IMR-90 (cell line): ENCODE data around the gene SLC35C1. TPM values are rescaled to one million over a fixed set of nuclear protein-coding genes. Genes with fewer than 3 reads are reported as not detected.

ENCODE experiments used
- ATAC-seq: fragments of 200-7000 bp; cut with Tn5 transposase; 2 replicates; pipeline ENCODE4 v1.9.1; 2020; ENCODE audit warnings: low read depth, mild to moderate bottlenecking, moderate library complexity
- BruUV-seq: library from RNA; stranded (reverse); fragments of 400-500 nt; replicated peaks from 2 replicates; lab custom pipeline; 2021; lab: Mats Ljungman, UMichigan
- CTCF ChIA-PET: fragments of 300-600 bp; formaldehyde crosslinking; extraction: SDS; loops from one replicate; lab custom pipeline; 2021; ENCODE audit warnings: antibody characterized with exemption; lab: Yijun Ruan, JAX
- POLR2A ChIA-PET: fragments of 300-600 bp; sonication (Branson Sonifier 250); formaldehyde crosslinking; loops from one replicate; lab custom pipeline; 2022; ENCODE audit warnings: antibody characterized with exemption; ENCODE audit not compliant: unreplicated experiment; lab: Charles Lee
- DNase-seq: peaks from one replicate; pipeline ENCODE4 v3.0.0; 2013
- H2AFZ ChIP-seq: replicated peaks from 2 replicates; pipeline ENCODE3; 2013; ENCODE audit warnings: low read length, mild to moderate bottlenecking; ENCODE audit not compliant: poor library complexity
- H2AK5ac ChIP-seq: 2 replicates; pipeline ENCODE4 v1.6.1; 2013; ENCODE audit warnings: low read depth, low read length, inconsistent platforms
- H2AK9ac ChIP-seq: replicated peaks from 2 replicates; pipeline ENCODE3; 2013; ENCODE audit warnings: mild to moderate bottlenecking, low read depth, low read length, moderate library complexity; ENCODE audit not compliant: poor library complexity
- H2BK120ac ChIP-seq: 2 replicates; pipeline ENCODE4 v1.6.1; 2013; ENCODE audit warnings: low read depth, low read length, inconsistent platforms
- H2BK15ac ChIP-seq: 3 replicates; pipeline ENCODE4 v1.6.1; 2013; ENCODE audit warnings: low read depth, low read length, inconsistent platforms
- H2BK20ac ChIP-seq: 2 replicates; pipeline ENCODE4 v1.6.1; 2013; ENCODE audit warnings: low read depth, mild to moderate bottlenecking, inconsistent platforms, low read length, moderate library complexity
- H2BK5ac ChIP-seq: 2 replicates; pipeline ENCODE4 v1.6.1; 2013; ENCODE audit warnings: mild to moderate bottlenecking, low read depth, low read length, inconsistent platforms; ENCODE audit not compliant: poor library complexity, severe bottlenecking
- H3K14ac ChIP-seq: replicated peaks from 2 replicates; pipeline ENCODE4 v1.6.1; 2013; ENCODE audit warnings: low read depth, low read length, inconsistent platforms
- H3K18ac ChIP-seq: 2 replicates; pipeline ENCODE4 v1.6.1; 2013; ENCODE audit warnings: low read depth, low read length, control low read depth
- H3K23ac ChIP-seq: 2 replicates; pipeline ENCODE4 v1.6.1; 2013; ENCODE audit warnings: low read depth, low read length, inconsistent platforms
- H3K27ac ChIP-seq: 2 replicates; pipeline ENCODE4 v1.5.1; 2013; ENCODE audit warnings: mild to moderate bottlenecking, control low read depth, low read length; ENCODE audit not compliant: insufficient read depth
- H3K27me3 ChIP-seq: 2 replicates; pipeline ENCODE4 v1.6.1; 2013; ENCODE audit warnings: low read length; ENCODE audit not compliant: control insufficient read depth, insufficient read depth
- H3K36me3 ChIP-seq: 2 replicates; pipeline ENCODE4 v1.6.1; 2013; ENCODE audit warnings: low read length, mixed read lengths; ENCODE audit not compliant: control insufficient read depth, insufficient read depth
- H3K4ac ChIP-seq: 2 replicates; pipeline ENCODE4 v1.6.1; 2013; ENCODE audit warnings: low read depth, low read length, inconsistent platforms
- H3K4me1 ChIP-seq: 2 replicates; pipeline ENCODE4 v1.6.1; 2013; ENCODE audit warnings: low read length, mixed read lengths; ENCODE audit not compliant: control insufficient read depth, insufficient read depth
- H3K4me2 ChIP-seq: 2 replicates; pipeline ENCODE4 v1.6.1; 2013; ENCODE audit warnings: low read depth, mild to moderate bottlenecking, control low read depth, low read length, moderate library complexity
- H3K4me3 ChIP-seq: 2 replicates; pipeline ENCODE4 v1.5.1; 2013; ENCODE audit warnings: low read depth, mild to moderate bottlenecking, control low read depth, low read length, moderate library complexity; ENCODE audit not compliant: insufficient read depth
- H3K56ac ChIP-seq: 2 replicates; pipeline ENCODE4 v1.6.1; 2013; ENCODE audit warnings: low read length, inconsistent platforms; ENCODE audit not compliant: insufficient read depth; ENCODE audit errors: extremely low read depth
- H3K79me1 ChIP-seq, 2 experiments: 2 replicates each; pipeline ENCODE4 v1.6.1; 2013; ENCODE audit warnings: low read length in 2 of 2, inconsistent platforms in 1 of 2, low read depth in 1 of 2
- H3K9ac ChIP-seq: 2 replicates; pipeline ENCODE4 v1.6.1; 2013; ENCODE audit warnings: low read depth, low read length, control low read depth
- H3K9me1 ChIP-seq: 2 replicates; pipeline ENCODE4 v1.6.1; 2013; ENCODE audit warnings: low read length, inconsistent platforms; ENCODE audit not compliant: insufficient read depth
- H3K9me3 ChIP-seq: 2 replicates; pipeline ENCODE4 v1.6.1; 2013; ENCODE audit warnings: low read length; ENCODE audit not compliant: control insufficient read depth, insufficient read depth
- H4K20me1 ChIP-seq: 2 replicates; pipeline ENCODE4 v1.6.1; 2013; ENCODE audit warnings: low read length, inconsistent platforms; ENCODE audit not compliant: insufficient read depth
- H4K5ac ChIP-seq: 2 replicates; pipeline ENCODE4 v1.6.1; 2013; ENCODE audit warnings: mild to moderate bottlenecking, low read depth, low read length, control low read depth
- H4K8ac ChIP-seq, 2 experiments: 2 replicates each; pipeline ENCODE4 v1.6.1; 2013; ENCODE audit warnings: low read depth in 2 of 2, low read length in 2 of 2, control low read depth in 1 of 2, inconsistent platforms in 1 of 2
- H4K91ac ChIP-seq: 2 replicates; pipeline ENCODE4 v1.6.1; 2013; ENCODE audit warnings: low read depth, low read length, inconsistent platforms; ENCODE audit not compliant: insufficient read depth
- BHLHE40 ChIP-seq: fragments of 150-350 bp; IDR thresholded peaks from 2 replicates; pipeline ENCODE4 v1.6.1; 2016; ENCODE audit warnings: mild to moderate bottlenecking, low read depth, low read length
- CEBPB ChIP-seq: IDR thresholded peaks from 2 replicates; pipeline ENCODE4 v1.6.1; 2012; ENCODE audit warnings: low read depth, low read length, improper control_type of control experiment
- CHD1 ChIP-seq: IDR thresholded peaks from 2 replicates; pipeline ENCODE4 v1.6.1; 2012; ENCODE audit warnings: low read depth, low read length, improper control_type of control experiment
- CTCF ChIP-seq: conservative IDR thresholded peaks from 2 replicates; pipeline ENCODE4 v1.5.1; 2012; ENCODE audit warnings: mild to moderate bottlenecking, low read depth, low read length, improper control_type of control experiment
- ELK1 ChIP-seq: fragments of 150-350 bp; IDR thresholded peaks from 2 replicates; pipeline ENCODE4 v1.6.1; 2016; ENCODE audit warnings: low read depth, mild to moderate bottlenecking, low read length, moderate library complexity, borderline replicate concordance
- FOS ChIP-seq: fragments of 150-350 bp; IDR thresholded peaks from 2 replicates; pipeline ENCODE4 v1.6.1; 2016; ENCODE audit warnings: low read depth, low read length
- MAFK ChIP-seq: IDR thresholded peaks from 2 replicates; pipeline ENCODE4 v1.6.1; 2012; ENCODE audit warnings: low read depth, low read length, improper control_type of control experiment
- MAZ ChIP-seq: IDR thresholded peaks from 2 replicates; pipeline ENCODE4 v1.6.1; 2012; ENCODE audit warnings: low read depth, mild to moderate bottlenecking, low read length, improper control_type of control experiment, moderate library complexity, borderline replicate concordance
- MXI1 ChIP-seq: IDR thresholded peaks from 2 replicates; pipeline ENCODE4 v1.6.1; 2012; ENCODE audit warnings: low read depth, mild to moderate bottlenecking, low read length, moderate library complexity, borderline replicate concordance
- NFE2L2 ChIP-seq: fragments of 150-350 bp; IDR thresholded peaks from 2 replicates; pipeline ENCODE4 v1.6.1; 2016; ENCODE audit warnings: low read depth, mild to moderate bottlenecking, low read length
- POLR2A ChIP-seq: IDR thresholded peaks from 2 replicates; pipeline ENCODE4 v1.6.1; 2012; ENCODE audit warnings: mild to moderate bottlenecking, low read depth, low read length
- RAD21 ChIP-seq: IDR thresholded peaks from 2 replicates; pipeline ENCODE4 v1.6.1; 2012; ENCODE audit warnings: low read length, improper control_type of control experiment
- RCOR1 ChIP-seq: IDR thresholded peaks from 2 replicates; pipeline ENCODE4 v1.6.1; 2012; ENCODE audit warnings: mild to moderate bottlenecking, low read length, improper control_type of control experiment; ENCODE audit not compliant: insufficient replicate concordance
- RFX5 ChIP-seq: IDR thresholded peaks from 2 replicates; pipeline ENCODE4 v1.8.0; 2012; ENCODE audit warnings: low read depth, mild to moderate bottlenecking, low read length, moderate library complexity
- SMC3 ChIP-seq: fragments of 150-350 bp; IDR thresholded peaks from 2 replicates; pipeline ENCODE4 v1.6.1; 2016; ENCODE audit warnings: low read depth, mild to moderate bottlenecking, antibody characterized with exemption, low read length, moderate library complexity
- USF2 ChIP-seq: fragments of 150-350 bp; IDR thresholded peaks from 2 replicates; pipeline ENCODE4 v1.6.1; 2017; ENCODE audit warnings: mild to moderate bottlenecking, antibody characterized with exemption, low read length, low read depth
- WGBS, 2 experiments: methylation state at CpG; one replicate each; pipeline versions ENCODE4 v1.1.5 to v1.1.7; 2013; ENCODE audit warnings: missing lambda C conversion rate in 2 of 2; ENCODE audit not compliant: insufficient read length in 1 of 2; ENCODE audit errors: extremely low coverage in 2 of 2; 5-methylcytosine and 5-hydroxymethylcytosine counted together
- dilution Hi-C: fragments of 300-500 bp; cut with HindIII; formaldehyde crosslinking; loops from one replicate; pipeline ENCODE4 v1.14.3; 2018; ENCODE audit warnings: low sequenced_read_pairs; ENCODE audit not compliant: unreplicated experiment
- in situ Hi-C: fragments of 300-500 bp; cut with MboI; formaldehyde crosslinking; loops from 3 replicates; pipeline ENCODE4 v1.14.3; 2019; ENCODE audit warnings: low sequenced_read_pairs, inconsistent platforms, mixed read lengths
- intact Hi-C: fragments of 100-400 bp; cut with micrococcal nuclease; formaldehyde crosslinking; loops from 2 replicates; pipeline ENCODE4 v1.10.0; 2022
- polyA plus RNA-seq, 3 experiments: library from polyadenylated mRNA; depleted of rRNA; stranded (reverse); fragments of >200 nt; gene quantifications; 2 replicates each; pipeline ENCODE4 v1.2.3, GENCODE V29; 2012; ENCODE audit warnings: low replicate concordance in 1 of 3
- total RNA-seq: library from RNA; depleted of rRNA; stranded (reverse); fragments of >200 nt; gene quantifications from 2 replicates; pipeline ENCODE4 v1.2.3, GENCODE V29; 2012

Gene SLC35C1
- total and polyA plus RNA-seq, 2 of the 4 experiments (the other 2 are of a cell fraction) = 4.3 to 27.1 TPM

- Histone ChIP-seq H3K9me3 (no peaks in the 10 kb centered on the region), H3K36me3 (peaks cover 33% of the 10 kb centered on the region), H2BK15ac (peak overlapping the region; percentile 48; the same call in 1 of the 3 replicates), H3K4ac (peak overlapping the region; percentile 87), H3K27ac (peak overlapping the region; percentile 97), H2BK20ac (peak overlapping the region; percentile 81; the same call in 1 of the 2 replicates), H3K4me1 (peaks cover 33% of the 10 kb centered on the region), H3K4me3 (no peak overlapping the region), H4K20me1 (peaks cover 7% of the 10 kb centered on the region), H4K5ac (peak overlapping the region; percentile 70), H4K8ac (peak overlapping the region in 1 of 2 experiments; percentile 70; a peak in 3 of 4 replicates), H3K56ac (peak overlapping the region; percentile 71), H2AK5ac (peak overlapping the region; percentile 29), H3K27me3 (no peaks in the 10 kb centered on the region), H2AFZ (no peak overlapping the region), H2BK120ac (peak overlapping the region; percentile 86), H3K9me1 (peaks cover 24% of the 10 kb centered on the region), H3K18ac (peak overlapping the region; percentile 48), H3K4me2 (peak overlapping the region; percentile 35), H2BK5ac (peak overlapping the region; percentile 86), H2AK9ac (peak overlapping the region; percentile 69), H4K91ac (peak overlapping the region; percentile 83), H3K14ac (peak overlapping the region; percentile 83), H3K23ac (peak overlapping the region; percentile 82; the same call in 1 of the 2 replicates), H3K9ac (peak overlapping the region; percentile 37; the same call in 1 of the 2 replicates), H3K79me1 (peaks cover 9 to 43% of the 10 kb centered on the region in 2 experiments)
- ATAC-seq (no peak), DNase-seq (no peak)
- TF ChIP-seq RAD21 = no peak
- TF ChIP-seq MAZ = no peak
- TF ChIP-seq RFX5 = no peak
- no peak for TF ChIP-seq RCOR1
- TF ChIP-seq SMC3 = no peak
- no peak for TF ChIP-seq FOS
- TF ChIP-seq MAFK = no peak
- no peak for TF ChIP-seq ELK1
- no peak for TF ChIP-seq BHLHE40
- TF ChIP-seq USF2 = no peak
- TF ChIP-seq MXI1 = no peak
- TF ChIP-seq CHD1 = no peak
- TF ChIP-seq NFE2L2 = no peak
- no peak for TF ChIP-seq CEBPB
- no peak for TF ChIP-seq POLR2A
- TF ChIP-seq CTCF = no peak
- BruUV-seq = no TSS peak
- intact Hi-C loops (no loop called here), in situ Hi-C loops (no loop called here), dilution Hi-C loops (no loop called here)
- WGBS, 2 experiments = no CpG with 5 or more reads among the region's 5 CpGs
- ChIA-PET POLR2A (interaction anchor here (0.6 kb wide), 1 partner anchor 809 kb away, joined by 5 read pairs; no protein-coding TSS in a partner anchor), CTCF (interaction anchor here (0.9 to 4.4 kb wide), 3 partner anchors 12 to 18 kb away, joined by 3 to 26 read pairs (median 6); partner anchors contain the start of gene CRY2)
These were observed 55.4 kb downstream of the SLC35C1 start for GRCh38 chr11:45860348-45860747.
